Superior temporal gyrus (tissue), 1 donor: ENCODE measurements around the gene CELSR2.

Experiments
- DNase-seq: peaks from one replicate; pipeline ENCODE4 v3.0.0-alpha.2; 2016; ENCODE audit errors: extremely low spot score

Gene CELSR2

GRCh38 chr1:109252167-109252892 is 3.0 kb downstream of the CELSR2 start:
- no peak for DNase-seq

DNA sequence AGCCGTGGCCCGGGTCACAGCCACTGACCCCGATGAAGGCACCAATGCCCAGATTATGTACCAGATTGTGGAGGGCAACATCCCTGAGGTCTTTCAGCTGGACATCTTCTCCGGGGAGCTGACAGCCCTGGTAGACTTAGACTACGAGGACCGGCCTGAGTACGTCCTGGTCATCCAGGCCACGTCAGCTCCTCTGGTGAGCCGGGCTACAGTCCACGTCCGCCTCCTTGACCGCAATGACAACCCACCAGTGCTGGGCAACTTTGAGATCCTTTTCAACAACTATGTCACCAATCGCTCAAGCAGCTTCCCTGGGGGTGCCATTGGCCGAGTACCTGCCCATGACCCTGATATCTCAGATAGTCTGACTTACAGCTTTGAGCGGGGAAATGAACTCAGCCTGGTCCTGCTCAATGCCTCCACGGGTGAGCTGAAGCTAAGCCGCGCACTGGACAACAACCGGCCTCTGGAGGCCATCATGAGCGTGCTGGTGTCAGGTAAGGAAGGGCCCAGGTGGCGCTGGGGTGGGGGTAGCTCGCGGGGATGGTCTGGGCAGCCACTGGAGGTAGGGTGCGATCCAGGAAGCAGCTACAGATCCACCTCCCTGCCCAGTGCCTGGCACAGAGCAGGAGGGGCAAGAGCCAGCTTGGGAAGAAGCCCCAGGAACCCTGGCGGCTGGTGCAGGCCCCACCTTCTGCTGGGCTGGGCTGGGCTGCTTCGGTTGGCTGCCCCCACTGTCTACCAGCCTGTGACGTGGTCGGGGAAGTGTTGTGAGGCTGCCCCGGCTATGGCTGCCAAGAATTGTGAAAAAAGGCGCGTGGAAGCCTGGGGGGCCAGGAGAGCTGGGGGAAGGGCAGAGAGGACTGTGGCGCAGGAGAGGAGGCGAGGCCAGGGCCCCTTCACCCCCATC is 3.8 kb downstream of the CELSR2 start:
- DNase-seq = peak; percentile 77

GRCh38 chr1:109253803-109254620 is 4.7 kb downstream of the CELSR2 start:
- no peak for DNase-seq

DNA sequence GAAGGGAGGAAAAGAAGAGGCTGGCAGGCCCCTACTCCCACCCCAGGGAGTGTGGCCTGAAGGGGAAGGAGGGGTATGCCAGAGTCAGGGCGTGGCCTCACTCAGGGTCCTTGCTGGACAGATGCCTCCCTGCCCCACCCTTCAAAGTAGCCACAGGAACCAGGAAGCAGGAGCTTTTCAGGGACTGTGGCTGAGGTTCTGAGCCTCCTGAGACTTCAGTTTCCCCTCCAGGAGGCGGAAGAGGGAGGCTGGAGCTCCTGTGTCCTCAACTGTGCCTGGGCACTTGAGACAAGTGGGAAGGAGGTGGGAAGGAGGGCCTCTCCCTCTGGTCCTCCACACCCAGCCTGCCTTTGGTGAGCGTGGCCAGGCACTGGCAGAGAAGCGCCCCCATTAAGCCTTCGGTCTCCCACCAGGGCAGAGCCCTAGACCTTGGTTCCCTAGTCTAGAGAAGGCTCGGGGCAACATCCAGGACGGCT is 5.3 kb downstream of the CELSR2 start:
- DNase-seq = no peak

DNA sequence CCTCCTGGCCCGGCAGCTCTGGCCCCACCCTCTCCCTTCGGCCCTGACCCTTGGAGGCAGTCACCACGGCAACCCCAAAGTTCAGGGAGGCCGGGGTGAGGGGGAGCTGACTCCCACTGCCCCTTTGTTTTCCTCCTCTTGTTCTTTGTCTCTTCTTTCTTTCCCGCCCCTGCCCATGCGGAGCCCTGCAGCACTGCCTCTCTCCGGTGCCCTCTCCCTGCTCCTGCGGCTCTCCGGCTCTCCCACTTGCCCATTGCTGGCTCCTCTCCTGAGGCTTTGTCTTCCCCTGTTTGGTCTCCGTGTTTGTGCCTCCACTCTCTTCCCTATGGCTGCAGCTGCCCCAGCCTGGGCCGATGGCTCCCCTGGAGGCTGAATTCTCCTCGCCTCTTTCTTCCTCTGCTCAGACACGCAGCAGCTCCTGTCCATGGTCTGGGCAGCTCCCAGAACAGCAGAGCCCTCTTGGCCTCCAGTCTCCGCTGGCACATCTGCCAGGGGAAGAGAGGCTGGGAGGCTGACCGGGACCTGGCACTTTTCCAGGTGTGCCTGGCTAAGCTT is 5.8 kb downstream of the CELSR2 start:
- DNase-seq = no peak

- no peak for DNase-seq
Measured at GRCh38 chr1:109255678-109256077, 6.3 kb downstream of the CELSR2 start.

GRCh38 chr1:109256085-109256484 is 6.7 kb downstream of the CELSR2 start:
- DNase-seq = no peak

- DNase-seq = no peak
Measured at GRCh38 chr1:109256971-109257681, 7.8 kb downstream of the CELSR2 start.

GRCh38 chr1:109257682-109258421 is 8.5 kb downstream of the CELSR2 start:
- no peak for DNase-seq

DNA sequence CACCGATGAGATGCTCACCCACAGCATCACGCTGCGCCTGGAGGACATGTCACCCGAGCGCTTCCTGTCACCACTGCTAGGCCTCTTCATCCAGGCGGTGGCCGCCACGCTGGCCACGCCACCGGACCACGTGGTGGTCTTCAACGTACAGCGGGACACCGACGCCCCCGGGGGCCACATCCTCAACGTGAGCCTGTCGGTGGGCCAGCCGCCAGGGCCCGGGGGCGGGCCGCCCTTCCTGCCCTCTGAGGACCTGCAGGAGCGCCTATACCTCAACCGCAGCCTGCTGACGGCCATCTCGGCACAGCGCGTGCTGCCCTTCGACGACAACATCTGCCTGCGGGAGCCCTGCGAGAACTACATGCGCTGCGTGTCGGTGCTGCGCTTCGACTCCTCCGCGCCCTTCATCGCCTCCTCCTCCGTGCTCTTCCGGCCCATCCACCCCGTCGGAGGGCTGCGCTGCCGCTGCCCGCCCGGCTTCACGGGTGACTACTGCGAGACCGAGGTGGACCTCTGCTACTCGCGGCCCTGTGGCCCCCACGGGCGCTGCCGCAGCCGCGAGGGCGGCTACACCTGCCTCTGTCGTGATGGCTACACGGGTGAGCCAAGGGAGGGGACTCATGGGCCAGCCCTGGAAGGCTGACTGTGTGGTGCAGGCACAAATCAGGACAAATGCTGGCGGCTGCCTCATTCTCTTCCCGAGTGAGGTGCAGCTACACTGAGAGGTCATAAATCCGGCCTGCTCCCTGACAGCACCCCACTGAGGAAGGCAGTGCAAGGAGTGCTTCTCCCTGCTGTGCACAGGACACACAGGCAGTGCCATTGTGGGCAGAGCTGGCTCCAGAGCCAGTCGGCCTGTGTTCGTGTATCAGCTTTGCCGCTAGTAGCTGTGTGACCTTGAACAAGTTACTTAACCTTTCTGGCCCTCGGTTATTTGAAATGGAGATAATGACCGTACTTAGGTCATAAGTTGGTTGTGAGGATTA is 9.4 kb downstream of the CELSR2 start:
- DNase-seq = no peak

GRCh38 chr1:109259674-109260557 is 10.6 kb downstream of the CELSR2 start:
- DNase-seq = no peak

DNA sequence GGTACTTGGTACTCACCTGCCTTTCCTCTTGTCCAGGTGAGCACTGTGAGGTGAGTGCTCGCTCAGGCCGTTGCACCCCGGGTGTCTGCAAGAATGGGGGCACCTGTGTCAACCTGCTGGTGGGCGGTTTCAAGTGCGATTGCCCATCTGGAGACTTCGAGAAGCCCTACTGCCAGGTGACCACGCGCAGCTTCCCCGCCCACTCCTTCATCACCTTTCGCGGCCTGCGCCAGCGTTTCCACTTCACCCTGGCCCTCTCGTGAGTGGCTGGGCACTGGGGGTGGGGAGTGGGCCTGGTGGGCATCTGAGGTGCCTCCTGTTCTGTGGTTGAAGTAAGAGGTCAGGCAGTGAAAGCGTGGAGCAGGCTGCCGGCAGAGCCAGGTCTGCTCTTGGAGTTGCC is 11.7 kb downstream of the CELSR2 start:
- no peak for DNase-seq

- no peak for DNase-seq
Measured at GRCh38 chr1:109261578-109261977, 12.2 kb downstream of the CELSR2 start.

DNA sequence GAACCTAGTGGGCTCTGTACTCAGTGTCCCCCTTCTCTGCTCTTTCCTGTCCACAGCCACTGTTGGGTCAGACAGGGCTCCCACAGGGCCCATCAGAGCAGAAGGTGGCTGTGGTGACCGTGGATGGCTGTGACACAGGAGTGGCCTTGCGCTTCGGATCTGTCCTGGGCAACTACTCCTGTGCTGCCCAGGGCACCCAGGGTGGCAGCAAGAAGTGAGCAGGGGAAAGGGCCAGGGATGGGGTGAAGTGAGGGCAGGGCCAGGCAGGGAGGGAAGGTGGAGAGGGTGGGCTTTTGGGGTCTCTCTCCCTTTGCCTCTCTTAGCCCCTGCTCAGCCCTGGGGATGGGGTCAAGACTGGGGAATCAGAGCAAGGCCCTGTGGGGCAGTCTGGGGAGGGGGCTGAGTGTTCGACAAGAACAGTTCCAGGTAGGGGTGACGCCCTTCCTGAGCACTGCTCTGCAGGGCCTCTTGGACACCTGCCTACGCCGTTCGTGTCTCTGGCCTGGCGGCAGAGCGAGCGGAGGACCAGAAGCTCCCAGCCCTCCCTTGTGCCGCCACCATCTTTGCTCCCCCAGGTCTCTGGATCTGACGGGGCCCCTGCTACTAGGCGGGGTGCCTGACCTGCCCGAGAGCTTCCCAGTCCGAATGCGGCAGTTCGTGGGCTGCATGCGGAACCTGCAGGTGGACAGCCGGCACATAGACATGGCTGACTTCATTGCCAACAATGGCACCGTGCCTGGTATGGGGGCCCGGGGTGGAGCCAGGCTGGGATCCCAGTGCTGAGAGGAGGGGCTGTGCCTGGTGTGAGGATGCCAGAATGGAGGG is 13.1 kb downstream of the CELSR2 start:
- no peak for DNase-seq

DNA sequence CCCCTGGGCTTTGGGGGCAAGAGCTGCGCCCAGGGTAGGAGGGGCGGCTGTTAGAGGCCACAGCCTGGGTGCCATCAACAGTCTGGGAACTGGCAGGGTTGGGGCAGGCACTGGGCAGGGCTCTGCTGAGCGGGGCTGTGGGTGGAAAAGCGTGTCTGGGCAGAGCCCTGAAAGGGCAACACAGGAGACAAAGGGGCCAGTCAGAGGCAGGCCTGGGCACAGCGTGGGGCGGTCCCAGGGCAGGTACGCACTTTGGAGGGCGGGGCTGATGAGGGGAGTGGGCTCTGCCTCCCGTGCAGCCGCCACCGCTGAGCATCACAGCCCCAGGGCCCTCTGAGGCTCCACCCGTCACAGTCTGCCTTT is 13.9 kb downstream of the CELSR2 start:
- DNase-seq = no peak

DNA sequence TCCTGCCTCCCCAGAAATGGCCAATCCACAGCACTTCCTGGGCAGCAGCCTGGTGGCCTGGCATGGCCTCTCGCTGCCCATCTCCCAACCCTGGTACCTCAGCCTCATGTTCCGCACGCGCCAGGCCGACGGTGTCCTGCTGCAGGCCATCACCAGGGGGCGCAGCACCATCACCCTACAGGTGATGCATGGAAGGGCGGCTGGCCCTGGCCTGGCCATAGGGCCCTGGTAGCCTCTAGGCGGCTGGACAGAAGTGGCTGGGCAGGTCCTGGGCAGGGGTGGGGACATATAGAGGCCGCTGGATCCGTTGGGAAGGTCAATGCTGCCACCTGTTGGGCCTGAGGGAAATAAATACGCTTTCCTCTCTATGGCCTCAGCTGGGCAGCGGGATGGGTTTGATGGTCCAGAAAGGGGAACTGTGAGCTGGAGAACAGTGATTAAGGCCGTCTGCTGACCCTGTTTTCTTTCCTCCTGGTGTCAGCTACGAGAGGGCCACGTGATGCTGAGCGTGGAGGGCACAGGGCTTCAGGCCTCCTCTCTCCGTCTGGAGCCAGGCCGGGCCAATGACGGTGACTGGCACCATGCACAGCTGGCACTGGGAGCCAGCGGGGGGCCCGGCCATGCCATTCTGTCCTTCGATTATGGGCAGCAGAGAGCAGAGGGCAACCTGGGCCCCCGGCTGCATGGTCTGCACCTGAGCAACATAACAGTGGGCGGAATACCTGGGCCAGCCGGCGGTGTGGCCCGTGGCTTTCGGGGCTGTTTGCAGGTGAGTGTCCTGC is 14.4 kb downstream of the CELSR2 start:
- peak; percentile 92 for DNase-seq

DNA sequence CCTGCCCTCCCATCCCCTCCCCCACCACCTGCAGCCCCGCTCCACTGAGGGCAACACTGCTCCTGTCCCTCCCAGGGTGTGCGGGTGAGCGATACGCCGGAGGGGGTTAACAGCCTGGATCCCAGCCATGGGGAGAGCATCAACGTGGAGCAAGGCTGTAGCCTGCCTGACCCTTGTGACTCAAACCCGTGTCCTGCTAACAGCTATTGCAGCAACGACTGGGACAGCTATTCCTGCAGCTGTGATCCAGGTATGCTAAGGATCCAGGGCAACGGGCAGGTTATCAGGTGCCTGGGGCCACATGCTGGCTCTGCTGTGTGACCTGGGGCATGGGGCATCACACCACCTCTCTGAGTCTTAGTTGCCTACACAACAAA is 15.0 kb downstream of the CELSR2 start:
- no peak for DNase-seq
